Osteoblast (primary cell): ENCODE results near the gene VARS1. TPM values are rescaled to one million over a fixed set of nuclear protein-coding genes. Genes with fewer than 3 reads are reported as not detected.

Experiments used
- DNase-seq: peaks from one replicate; pipeline ENCODE4 v3.0.0; 2011; ENCODE audit warnings: low spot score, mixed read lengths; ENCODE audit not compliant: insufficient read length; ENCODE audit errors: missing footprints
- H2AFZ ChIP-seq: 2 replicates; pipeline ENCODE4 v1.6.0; 2011; ENCODE audit warnings: mild to moderate bottlenecking, low read length
- H3K27ac ChIP-seq: 2 replicates; pipeline ENCODE4 v1.5.1; 2011; ENCODE audit warnings: mild to moderate bottlenecking, low read depth, low read length, moderate library complexity
- H3K27me3 ChIP-seq: 2 replicates; pipeline ENCODE4 v1.6.0; 2012; ENCODE audit warnings: mild to moderate bottlenecking, control low read depth, inconsistent platforms, low read length, moderate library complexity; ENCODE audit not compliant: insufficient read depth
- H3K36me3 ChIP-seq: 2 replicates; pipeline ENCODE4 v1.5.1; 2011; ENCODE audit warnings: mild to moderate bottlenecking, low read length, control low read depth, moderate library complexity; ENCODE audit not compliant: insufficient read depth
- H3K4me1 ChIP-seq: 2 replicates; pipeline ENCODE4 v1.5.1; 2011; ENCODE audit warnings: mild to moderate bottlenecking, low read length, control low read depth, moderate library complexity; ENCODE audit not compliant: insufficient read depth
- H3K4me2 ChIP-seq: 2 replicates; pipeline ENCODE4 v1.6.0; 2011; ENCODE audit warnings: mild to moderate bottlenecking, low read length; ENCODE audit not compliant: insufficient read depth
- H3K4me3 ChIP-seq: fragments of 200-600 bp; sonication (generic); 3 replicates; pipeline ENCODE4 v1.5.1; 2012; ENCODE audit warnings: mild to moderate bottlenecking, low read length, inconsistent platforms; ENCODE audit not compliant: insufficient read depth
- H3K79me2 ChIP-seq: 2 replicates; pipeline ENCODE4 v1.6.0; 2012; ENCODE audit warnings: mild to moderate bottlenecking, low read length, control low read depth, inconsistent platforms; ENCODE audit not compliant: insufficient read depth
- H3K9me3 ChIP-seq: 2 replicates; pipeline ENCODE4 v1.5.1; 2011; ENCODE audit warnings: low read depth, low read length, control low read depth
- H4K20me1 ChIP-seq: 2 replicates; pipeline ENCODE4 v1.6.0; 2012; ENCODE audit warnings: mild to moderate bottlenecking, low read length, control low read depth; ENCODE audit not compliant: insufficient read depth
- CTCF ChIP-seq: IDR thresholded peaks from 2 replicates; pipeline ENCODE4 v1.5.1; 2011; ENCODE audit warnings: mild to moderate bottlenecking, low read depth, low read length, moderate library complexity; ENCODE audit errors: extremely low read depth
- total RNA-seq: library from RNA; depleted of rRNA; stranded (reverse); fragments of >200 nt; gene quantifications from 2 replicates; pipeline ENCODE4 v1.2.3, GENCODE V29; 2012

VARS1 gene
- total RNA-seq, 1 donor: 42.0 TPM

GRCh38 chr6:31799781-31800180 is 4.2 kb upstream of the VARS1 start:
- Histone ChIP-seq H3K27ac (no peak overlapping the region), H3K36me3 (no peaks in the 10 kb centered on the region), H3K27me3 (no peaks in the 10 kb centered on the region), H3K9me3 (no peaks in the 10 kb centered on the region), H2AFZ (no peak overlapping the region), H3K79me2 (peaks cover 15% of the 10 kb centered on the region), H3K4me3 (no peak overlapping the region), H3K4me2 (no peak overlapping the region), H3K4me1 (no peaks in the 10 kb centered on the region), H4K20me1 (no peaks in the 10 kb centered on the region)
- TF ChIP-seq CTCF: no peak
- DNase-seq: no peak

- H3K36me3 ChIP-seq: peaks cover 1% of the 10 kb centered on the region
- no peak for TF ChIP-seq CTCF
- no peaks in the 10 kb centered on the region for H3K9me3 ChIP-seq
- H3K27me3 ChIP-seq: no peaks in the 10 kb centered on the region
- no peak overlapping the region for H3K4me2 ChIP-seq
- H4K20me1 ChIP-seq: no peaks in the 10 kb centered on the region
- no peak overlapping the region for H3K27ac ChIP-seq
- H2AFZ ChIP-seq: no peak overlapping the region
- peaks cover 27% of the 10 kb centered on the region for H3K79me2 ChIP-seq
- H3K4me1 ChIP-seq: peaks cover 9% of the 10 kb centered on the region
- no peak for DNase-seq
- no peak overlapping the region for H3K4me3 ChIP-seq
These were observed 2.0 kb upstream of the VARS1 start for GRCh38 chr6:31797588-31797987.

GRCh38 chr6:31796993-31797385 is 1.4 kb upstream of the VARS1 start:
- no peak for TF ChIP-seq CTCF
- peaks cover 7% of the 10 kb centered on the region for H3K36me3 ChIP-seq

GRCh38 chr6:31794866-31795615 is 511 bp downstream of the VARS1 start:
- H3K4me2 ChIP-seq: peak overlapping the region; percentile 92
- H3K4me3 ChIP-seq: peak overlapping the region; percentile 95
- no peaks in the 10 kb centered on the region for H3K9me3 ChIP-seq
- TF ChIP-seq CTCF: no peak
- no peaks in the 10 kb centered on the region for H4K20me1 ChIP-seq
- H3K27ac ChIP-seq: peak overlapping the region; percentile 92
- peaks cover 31% of the 10 kb centered on the region for H3K79me2 ChIP-seq
- peak; percentile 89 for DNase-seq
- H3K4me1 ChIP-seq: peaks cover 9% of the 10 kb centered on the region
- H3K36me3 ChIP-seq: peaks cover 21% of the 10 kb centered on the region
- no peaks in the 10 kb centered on the region for H3K27me3 ChIP-seq
- peak overlapping the region; percentile 91 for H2AFZ ChIP-seq

More at GRCh38 chr6:31796993-31797385, 1.4 kb upstream of the VARS1 start:
- DNase-seq: no peak
- Histone ChIP-seq H3K27ac (no peak overlapping the region), H2AFZ (no peak overlapping the region), H3K4me1 (peaks cover 9% of the 10 kb centered on the region), H3K9me3 (no peaks in the 10 kb centered on the region), H4K20me1 (no peaks in the 10 kb centered on the region), H3K27me3 (no peaks in the 10 kb centered on the region), H3K4me3 (no peak overlapping the region), H3K79me2 (peaks cover 27% of the 10 kb centered on the region), H3K4me2 (no peak overlapping the region)
